MG63 (cell line): ENCODE data around the gene POU2F1. TPM values are rescaled to one million over a fixed set of nuclear protein-coding genes. Genes with fewer than 3 reads are reported as not detected.

Source experiments
- DNase-seq: peaks from one replicate; pipeline ENCODE4 v3.0.0-alpha.2; 2020
- H3K27me3 ChIP-seq: fragments of 250-450 bp; sonication (Bioruptor Pico); 2 replicates; pipeline ENCODE4 v1.5.1; 2020; ENCODE audit warnings: mild to moderate bottlenecking, moderate library complexity
- H3K36me3 ChIP-seq: fragments of 250-450 bp; sonication (Bioruptor Pico); 2 replicates; pipeline ENCODE4 v1.5.1; 2020; ENCODE audit warnings: mild to moderate bottlenecking, moderate library complexity
- H3K4me3 ChIP-seq: fragments of 250-450 bp; sonication (Bioruptor Pico); 2 replicates; pipeline ENCODE4 v1.5.1; 2020; ENCODE audit warnings: mild to moderate bottlenecking, moderate library complexity
- H3K9me3 ChIP-seq: fragments of 250-450 bp; sonication (Bioruptor Pico); 2 replicates; pipeline ENCODE4 v1.5.1; 2020; ENCODE audit warnings: mild to moderate bottlenecking, moderate library complexity
- total RNA-seq: library from RNA; depleted of rRNA; stranded (reverse); fragments of >200 nt; shearing (Covaris generic); gene quantifications from 2 replicates; pipeline ENCODE4 v1.2.3, GENCODE V29; 2014; ENCODE audit warnings: low replicate concordance

The POU2F1 gene
- total RNA-seq, 1 experiment from 2014 or later = 3.9 TPM

- Histone ChIP-seq H3K9me3 (no peaks in the 10 kb centered on the region), H3K4me3 (no peak overlapping the region), H3K36me3 (no peaks in the 10 kb centered on the region; the same call in 1 of the 2 replicates), H3K27me3 (no peaks in the 10 kb centered on the region)
- peak; percentile 23 for DNase-seq
Observed at GRCh38 chr1:167428395-167428794, 207.7 kb downstream of the POU2F1 start.

GRCh38 chr1:167429612-167430011 lies 208.9 kb downstream of the POU2F1 start:
- Histone ChIP-seq H3K36me3 (no peaks in the 10 kb centered on the region), H3K9me3 (no peaks in the 10 kb centered on the region), H3K4me3 (no peak overlapping the region), H3K27me3 (no peaks in the 10 kb centered on the region)
- DNase-seq = no peak

- Histone ChIP-seq H3K27me3 (no peaks in the 10 kb centered on the region), H3K4me3 (no peak overlapping the region), H3K9me3 (no peaks in the 10 kb centered on the region), H3K36me3 (no peaks in the 10 kb centered on the region)
- no peak for DNase-seq
Observed at GRCh38 chr1:167430134-167430848, 209.6 kb downstream of the POU2F1 start.

- Histone ChIP-seq H3K4me3 (no peak overlapping the region), H3K9me3 (no peaks in the 10 kb centered on the region), H3K27me3 (no peaks in the 10 kb centered on the region), H3K36me3 (no peaks in the 10 kb centered on the region)
- no peak for DNase-seq
Observed at GRCh38 chr1:167430849-167431242, 210.2 kb downstream of the POU2F1 start.

GRCh38 chr1:167431261-167431908 lies 210.7 kb downstream of the POU2F1 start:
- DNase-seq = no peak
- Histone ChIP-seq H3K9me3 (no peaks in the 10 kb centered on the region), H3K4me3 (no peak overlapping the region), H3K36me3 (no peaks in the 10 kb centered on the region), H3K27me3 (no peaks in the 10 kb centered on the region)

- DNase-seq = no peak
- H3K9me3 ChIP-seq = no peaks in the 10 kb centered on the region
- no peak overlapping the region for H3K4me3 ChIP-seq
- H3K27me3 ChIP-seq = no peaks in the 10 kb centered on the region
- H3K36me3 ChIP-seq = no peaks in the 10 kb centered on the region
Observed at GRCh38 chr1:167431909-167432650, 211.4 kb downstream of the POU2F1 start.

GRCh38 chr1:167432780-167433179 lies 212.1 kb downstream of the POU2F1 start:
- no peaks in the 10 kb centered on the region for H3K36me3 ChIP-seq
- no peak overlapping the region for H3K4me3 ChIP-seq
- H3K27me3 ChIP-seq = no peaks in the 10 kb centered on the region
- H3K9me3 ChIP-seq = no peaks in the 10 kb centered on the region
- no peak for DNase-seq

- H3K27me3 ChIP-seq = 0 out of 2 replicates have a peak, but pooled peaks cover under 1% of the 10 kb centered on the region
- H3K9me3 ChIP-seq = no peaks in the 10 kb centered on the region
- H3K4me3 ChIP-seq = no peak overlapping the region
- H3K36me3 ChIP-seq = no peaks in the 10 kb centered on the region
- DNase-seq = no peak
Observed at GRCh38 chr1:167433884-167434283, 213.2 kb downstream of the POU2F1 start.

GRCh38 chr1:167434306-167434705 lies 213.6 kb downstream of the POU2F1 start:
- Histone ChIP-seq H3K27me3 (0 out of 2 replicates have a peak, but pooled peaks cover 2% of the 10 kb centered on the region), H3K36me3 (no peaks in the 10 kb centered on the region), H3K4me3 (no peak overlapping the region), H3K9me3 (no peaks in the 10 kb centered on the region)
- no peak for DNase-seq

- Histone ChIP-seq H3K27me3 (0 out of 2 replicates have a peak, but pooled peaks cover 2% of the 10 kb centered on the region), H3K9me3 (no peaks in the 10 kb centered on the region), H3K4me3 (no peak overlapping the region), H3K36me3 (no peaks in the 10 kb centered on the region)
- DNase-seq = no peak
Observed at GRCh38 chr1:167435484-167435883, 214.8 kb downstream of the POU2F1 start.

- Histone ChIP-seq H3K4me3 (peak overlapping the region; percentile 45; the same call in 1 of the 2 replicates), H3K27me3 (peaks cover 2% of the 10 kb centered on the region; the same call in 1 of the 2 replicates), H3K36me3 (no peaks in the 10 kb centered on the region), H3K9me3 (no peaks in the 10 kb centered on the region)
- no peak for DNase-seq
Observed at GRCh38 chr1:167438171-167439138, 217.8 kb downstream of the POU2F1 start.

GRCh38 chr1:167439301-167439988 lies 218.8 kb downstream of the POU2F1 start:
- DNase-seq = peak; percentile 56
- Histone ChIP-seq H3K4me3 (peak overlapping the region; percentile 45), H3K9me3 (no peaks in the 10 kb centered on the region), H3K27me3 (peaks cover 2% of the 10 kb centered on the region; the same call in 1 of the 2 replicates), H3K36me3 (no peaks in the 10 kb centered on the region)

GRCh38 chr1:167440345-167440744 lies 219.7 kb downstream of the POU2F1 start:
- peaks cover 2% of the 10 kb centered on the region; the same call in 1 of the 2 replicates for H3K27me3 ChIP-seq
- no peak overlapping the region for H3K4me3 ChIP-seq
- no peaks in the 10 kb centered on the region for H3K36me3 ChIP-seq
- DNase-seq = no peak
- H3K9me3 ChIP-seq = no peaks in the 10 kb centered on the region

- H3K4me3 ChIP-seq = no peak overlapping the region
- H3K9me3 ChIP-seq = no peaks in the 10 kb centered on the region
- no peaks in the 10 kb centered on the region for H3K36me3 ChIP-seq
- no peak for DNase-seq
- peaks cover 2% of the 10 kb centered on the region; the same call in 1 of the 2 replicates for H3K27me3 ChIP-seq
Observed at GRCh38 chr1:167440776-167441175, 220.1 kb downstream of the POU2F1 start.

- H3K36me3 ChIP-seq = no peaks in the 10 kb centered on the region
- H3K9me3 ChIP-seq = no peaks in the 10 kb centered on the region
- no peak overlapping the region for H3K4me3 ChIP-seq
- DNase-seq = no peak
- peaks cover 2% of the 10 kb centered on the region; the same call in 1 of the 2 replicates for H3K27me3 ChIP-seq
Observed at GRCh38 chr1:167441222-167441621, 220.5 kb downstream of the POU2F1 start.
